Endothelial cell of umbilical vein (primary cell): ENCODE measurements around the gene SLC47A1. TPM values are rescaled to one million over a fixed set of nuclear protein-coding genes. Genes with fewer than 3 reads are reported as not detected.

Experiments used
- BruUV-seq: library from RNA; stranded (reverse); fragments of 400-500 nt; replicated peaks from 2 replicates; lab custom pipeline; 2021; lab: Mats Ljungman, UMichigan
- CTCF ChIA-PET: fragments of 300-600, 350-600 bp; sonication (Branson Sonifier 250); formaldehyde crosslinking; loops from one replicate; lab custom pipeline; 2021; ENCODE audit warnings: antibody characterized with exemption, inconsistent platforms; lab: Charles Lee
- POLR2A ChIA-PET: fragments of 300-600, 350-600 bp; sonication (Branson Sonifier 250); formaldehyde crosslinking; loops from one replicate; lab custom pipeline; 2021; ENCODE audit warnings: antibody characterized with exemption, inconsistent platforms; lab: Charles Lee
- DNase-seq: peaks from one replicate; pipeline ENCODE4 v3.0.0-alpha.2; 2011; ENCODE audit warnings: low read depth, low spot score
- FAIRE-seq: peaks from 2 replicates; lab custom pipeline; 2011; peaks lifted over from hg19 to GRCh38; lab: Jason Lieb, UNC
- H2AFZ ChIP-seq: 2 replicates; pipeline ENCODE4 v1.6.0; 2012; ENCODE audit warnings: low read depth, low read length, control low read depth, inconsistent platforms
- H3K27ac ChIP-seq: 2 replicates; pipeline ENCODE4 v1.5.1; 2011; ENCODE audit warnings: low read depth, mild to moderate bottlenecking, control low read depth, low read length, moderate library complexity; ENCODE audit not compliant: insufficient read depth
- H3K27me3 ChIP-seq, 2 experiments: 2 replicates each; pipeline versions ENCODE4 v1.6.0 to v1.6.1; 2011; ENCODE audit warnings: low read length in 2 of 2, mixed read lengths in 1 of 2; ENCODE audit not compliant: control insufficient read depth in 2 of 2, insufficient read depth in 2 of 2
- H3K36me3 ChIP-seq, 2 experiments: 2 replicates in 1 of 2; 3 replicates in 1 of 2; pipeline ENCODE4 v1.5.1; 2011; ENCODE audit warnings: low read length in 2 of 2, mild to moderate bottlenecking in 1 of 2, moderate library complexity in 1 of 2; ENCODE audit not compliant: control insufficient read depth in 2 of 2, insufficient read depth in 2 of 2; ENCODE audit errors: extremely low read depth in 1 of 2
- H3K4me1 ChIP-seq: 3 replicates; pipeline ENCODE4 v1.5.1; 2011; ENCODE audit warnings: mild to moderate bottlenecking, low read length; ENCODE audit not compliant: control insufficient read depth, insufficient read depth; ENCODE audit errors: extremely low read depth
- H3K4me2 ChIP-seq: 2 replicates; pipeline ENCODE4 v1.6.1; 2011; ENCODE audit warnings: low read length, control low read depth, mixed read lengths; ENCODE audit not compliant: insufficient read depth
- H3K4me3 ChIP-seq, 3 experiments: fragments of 200-600 bp in 1 of 3; sonication (generic), shearing (Covaris generic) in 1 of 3; replicated peaks in 1 of 3; 2 replicates each; pipeline ENCODE4 v1.5.1; 2011 to 2016; ENCODE audit warnings: control low read depth in 3 of 3, low read length in 3 of 3, mild to moderate bottlenecking in 2 of 3, inconsistent platforms in 1 of 3, low read depth in 1 of 3, moderate library complexity in 1 of 3; ENCODE audit not compliant: insufficient read depth in 1 of 3
- H3K79me2 ChIP-seq: 2 replicates; pipeline ENCODE4 v1.6.0; 2012; ENCODE audit warnings: low read length, inconsistent platforms; ENCODE audit not compliant: control insufficient read depth, insufficient read depth
- H3K9ac ChIP-seq: replicated peaks from 2 replicates; pipeline ENCODE3; 2011; ENCODE audit warnings: low read length, control low read depth; ENCODE audit not compliant: insufficient read depth; ENCODE audit errors: extremely low read depth
- H3K9me1 ChIP-seq: replicated peaks from 3 replicates; pipeline ENCODE4 v1.6.0; 2011; ENCODE audit warnings: mild to moderate bottlenecking, low read length; ENCODE audit not compliant: control insufficient read depth, insufficient read depth; ENCODE audit errors: extremely low read depth
- H3K9me3 ChIP-seq: replicated peaks from 2 replicates; pipeline ENCODE4 v1.5.1; 2012; ENCODE audit warnings: low read length, inconsistent platforms; ENCODE audit not compliant: control insufficient read depth, insufficient read depth
- H4K20me1 ChIP-seq: replicated peaks from 2 replicates; pipeline ENCODE3; 2011; ENCODE audit warnings: mild to moderate bottlenecking, low read length; ENCODE audit not compliant: control insufficient read depth, insufficient read depth; ENCODE audit errors: extremely low read depth
- CTCF ChIP-seq, 2 donors: IDR thresholded peaks; 1 replicate in 1 of 2; 2 replicates in 1 of 2; pipeline ENCODE4 v1.5.1; 2011; ENCODE audit warnings: low read length in 2 of 2, mild to moderate bottlenecking in 2 of 2, moderate library complexity in 2 of 2, control low read depth in 1 of 2, inconsistent platforms in 1 of 2, low read depth in 1 of 2; ENCODE audit not compliant: insufficient read depth in 1 of 2; ENCODE audit errors: extremely low read depth in 1 of 2
- EZH2 ChIP-seq: IDR thresholded peaks from 2 replicates; pipeline ENCODE4 v1.6.1; 2012; ENCODE audit warnings: borderline replicate concordance, low read depth, mild to moderate bottlenecking, moderate library complexity, low read length, inconsistent platforms; ENCODE audit not compliant: severe bottlenecking
- FOS ChIP-seq: IDR thresholded peaks from 2 replicates; pipeline ENCODE4 v1.6.1; 2011; ENCODE audit warnings: mild to moderate bottlenecking, low read length, moderate library complexity, borderline replicate concordance; ENCODE audit not compliant: insufficient read depth
- GATA2 ChIP-seq: IDR thresholded peaks from 2 replicates; pipeline ENCODE4 v1.7.0; 2011; ENCODE audit warnings: low read depth, mild to moderate bottlenecking, moderate library complexity, mixed read lengths, low read length; ENCODE audit not compliant: insufficient read length, insufficient read depth
- JUN ChIP-seq: IDR thresholded peaks from 2 replicates; pipeline ENCODE4 v1.6.1; 2011; ENCODE audit warnings: borderline replicate concordance, low read depth; ENCODE audit not compliant: insufficient read length, insufficient read depth
- MAX ChIP-seq: IDR thresholded peaks from 2 replicates; pipeline ENCODE4 v1.6.1; 2011; ENCODE audit not compliant: insufficient read depth, insufficient read length
- MYC ChIP-seq: IDR thresholded peaks from one replicate; pipeline ENCODE4 v1.6.1; 2011; ENCODE audit warnings: mild to moderate bottlenecking, low read depth, low read length
- POLR2A ChIP-seq: IDR thresholded peaks from 2 replicates; pipeline ENCODE4 v1.6.1; 2012; ENCODE audit warnings: low read depth, mild to moderate bottlenecking, control low read depth, low read length
- POLR2AphosphoS5 ChIP-seq: IDR thresholded peaks from 2 replicates; pipeline ENCODE4 v1.6.1; 2012; ENCODE audit warnings: low read depth, mild to moderate bottlenecking, control low read depth, low read length, moderate library complexity; ENCODE audit not compliant: insufficient read depth
- dilution Hi-C: fragments of 300-500 bp; cut with MboI; formaldehyde crosslinking; loops from one replicate; pipeline ENCODE4 v1.15.0; 2019; ENCODE audit warnings: low sequenced_read_pairs; ENCODE audit not compliant: extremely low pct_ligation_motif_present
- intact Hi-C: fragments of 100-400 bp; cut with micrococcal nuclease; formaldehyde crosslinking; loops from one replicate; pipeline ENCODE4 v1.10.0; 2022
- polyA plus RNA-seq, 4 experiments: library from polyadenylated mRNA; depleted of rRNA in 3 of 4; stranded (reverse) in 3 of 4; unstranded in 1 of 4; fragments of >200 nt; gene quantifications; 2 replicates each; pipeline versions ENCODE4 v1.2.1 to v1.2.3, GENCODE V29; 2011 to 2012; ENCODE audit warnings: missing spikeins in 1 of 4
- total RNA-seq: library from RNA; stranded (reverse); gene quantifications from 2 replicates; pipeline ENCODE4 v1.2.3, GENCODE V29; 2021

The SLC47A1 gene
- total and polyA plus RNA-seq, 2 donors (not counting 3 experiments of a cell fraction or from before 2014, with no cell fraction given), result 3.3 to 6.9 TPM

GRCh38 chr17:19513897-19514488, 19.7 kb upstream of the SLC47A1 start:
- TF ChIP-seq CTCF (IDR thresholded peaks at IDR 0.05; ENCODE audit: extremely low read depth in 1 of 2, insufficient read depth in 1 of 2, low read depth in 1 of 2, low read length in 2 of 2) (peak; percentile 81 to 90), GATA2 (no peak), JUN (peak; percentile 80)
- no peaks in the 10 kb centered on the region for H3K4me1 ChIP-seq
- no peak overlapping the region for H3K27ac ChIP-seq
- FAIRE-seq, result peak; percentile 96
- no peak overlapping the region for H3K9ac ChIP-seq
- no peak overlapping the region for H2AFZ ChIP-seq
- BruUV-seq, result no TSS peak
- dilution Hi-C loops (no loop called here), intact Hi-C loops (loop anchor here (1.0 kb wide), 4 partner anchors 135 to 253 kb away; no protein-coding TSS in a partner anchor)
- no peaks in the 10 kb centered on the region for H3K36me3 ChIP-seq
- no peak overlapping the region for H3K4me3 ChIP-seq
- H3K79me2 ChIP-seq, result no peaks in the 10 kb centered on the region
- ChIA-PET CTCF (interaction anchor here (0.6 to 3.8 kb wide), 10 partner anchors 9 to 257 kb away, joined by 3 to 65 read pairs (median 7); partner anchors contain the start of genes ALDH3A2, B9D1 and SLC47A1), POLR2A (no interaction called here)
- H3K4me2 ChIP-seq, result no peak overlapping the region
- no peaks in the 10 kb centered on the region for H3K27me3 ChIP-seq
- DNase-seq, result peak; percentile 73
- H4K20me1 ChIP-seq, result no peaks in the 10 kb centered on the region
- no peaks in the 10 kb centered on the region for H3K9me1 ChIP-seq
- H3K9me3 ChIP-seq, result no peaks in the 10 kb centered on the region

GRCh38 chr17:19517699-19518098, 16.0 kb upstream of the SLC47A1 start:
- H3K9ac ChIP-seq, result no peak overlapping the region
- no peaks in the 10 kb centered on the region for H3K36me3 ChIP-seq
- no peak overlapping the region for H3K4me2 ChIP-seq
- H3K27ac ChIP-seq, result no peak overlapping the region
- FAIRE-seq (no peak), DNase-seq (no peak)
- no TSS peak for BruUV-seq
- ChIA-PET CTCF (interaction anchor here (1.3 to 4.5 kb wide), 3 partner anchors 227 to 245 kb away, joined by 6 to 37 read pairs (median 9); no protein-coding TSS in a partner anchor), POLR2A (no interaction called here)
- H2AFZ ChIP-seq, result no peak overlapping the region
- no peaks in the 10 kb centered on the region for H3K27me3 ChIP-seq
- no peak overlapping the region for H3K4me3 ChIP-seq
- no peaks in the 10 kb centered on the region for H4K20me1 ChIP-seq
- no peaks in the 10 kb centered on the region for H3K9me3 ChIP-seq
- H3K79me2 ChIP-seq, result no peaks in the 10 kb centered on the region
- no peaks in the 10 kb centered on the region for H3K4me1 ChIP-seq
- TF ChIP-seq GATA2, result no peak
- TF ChIP-seq CTCF (IDR thresholded peaks at IDR 0.05; ENCODE audit: extremely low read depth in 1 of 2, insufficient read depth in 1 of 2, low read depth in 1 of 2, low read length in 2 of 2), result no peak
- TF ChIP-seq POLR2A, result no peak
- TF ChIP-seq MAX, result no peak
- TF ChIP-seq EZH2, result no peak
- no peak for TF ChIP-seq POLR2AphosphoS5
- no peak for TF ChIP-seq FOS
- no peak for TF ChIP-seq JUN
- TF ChIP-seq MYC, result no peak
- dilution Hi-C loops, result no loop called here
- no peaks in the 10 kb centered on the region for H3K9me1 ChIP-seq
- intact Hi-C loops, result no loop called here
